ACHN (cell line): ENCODE results near the gene NUP54.

Experiments
- DNase-seq: peaks from one replicate; pipeline ENCODE4 v3.0.0-alpha.2; 2015
- in situ Hi-C: cut with HindIII; loops from 2 replicates; pipeline ENCODE4 v1.10.0; 2017; ENCODE audit warnings: low sequenced_read_pairs, low pct_ligation_motif_present, low pct_unique_long_range_greater_than_20kb

Gene NUP54

GRCh38 chr4:76155979-76156378, 7.8 kb upstream of the NUP54 start:
- in situ Hi-C loops, result no loop called here
- no peak for DNase-seq

- no peak for DNase-seq
- in situ Hi-C loops, result no loop called here
Measured at GRCh38 chr4:76153356-76153755, 5.2 kb upstream of the NUP54 start.

GRCh38 chr4:76147454-76148141, 599 bp downstream of the NUP54 start:
- DNase-seq, result peak; percentile 87
- in situ Hi-C loops, result no loop called here

GRCh38 chr4:76144546-76144945, 3.7 kb downstream of the NUP54 start:
- DNase-seq, result no peak
- in situ Hi-C loops, result no loop called here

- in situ Hi-C loops, result no loop called here
- no peak for DNase-seq
Measured at GRCh38 chr4:76141241-76141640, 7.0 kb downstream of the NUP54 start.

- in situ Hi-C loops, result no loop called here
- DNase-seq, result no peak
Measured at GRCh38 chr4:76127754-76128153, 20.4 kb downstream of the NUP54 start.

- in situ Hi-C loops, result no loop called here
Measured at GRCh38 chr4:76125816-76126215, 22.4 kb downstream of the NUP54 start.

GRCh38 chr4:76120199-76120598, 28.0 kb downstream of the NUP54 start:
- in situ Hi-C loops, result no loop called here
- DNase-seq, result no peak

More at GRCh38 chr4:76125816-76126215, 22.4 kb downstream of the NUP54 start:
- DNase-seq, result no peak

- no peak for DNase-seq
- in situ Hi-C loops, result no loop called here
Measured at GRCh38 chr4:76117536-76117935, 30.7 kb downstream of the NUP54 start.

GRCh38 chr4:76116821-76117220, 31.4 kb downstream of the NUP54 start:
- in situ Hi-C loops, result no loop called here
- DNase-seq, result no peak

GRCh38 chr4:76108467-76109181, 39.6 kb downstream of the NUP54 start:
- in situ Hi-C loops, result no loop called here
- peak; percentile 41 for DNase-seq

- in situ Hi-C loops, result no loop called here
- DNase-seq, result no peak
Measured at GRCh38 chr4:76106442-76106841, 41.8 kb downstream of the NUP54 start.

GRCh38 chr4:76105652-76106051, 42.5 kb downstream of the NUP54 start:
- DNase-seq, result no peak
- in situ Hi-C loops, result no loop called here

- in situ Hi-C loops, result no loop called here
- DNase-seq, result no peak
Measured at GRCh38 chr4:76096076-76096475, 52.1 kb downstream of the NUP54 start.

GRCh38 chr4:76095568-76095967, 52.6 kb downstream of the NUP54 start:
- no peak for DNase-seq
- in situ Hi-C loops, result no loop called here

GRCh38 chr4:76091052-76091451, 57.1 kb downstream of the NUP54 start:
- in situ Hi-C loops, result no loop called here

GRCh38 chr4:76090241-76090691, 57.9 kb downstream of the NUP54 start:
- no peak for DNase-seq

More at GRCh38 chr4:76091052-76091451, 57.1 kb downstream of the NUP54 start:
- DNase-seq, result no peak

GRCh38 chr4:76088719-76089118, 59.5 kb downstream of the NUP54 start:
- no peak for DNase-seq
- in situ Hi-C loops, result no loop called here

More at GRCh38 chr4:76090241-76090691, 57.9 kb downstream of the NUP54 start:
- in situ Hi-C loops, result no loop called here

- in situ Hi-C loops, result no loop called here
- peak; percentile 62 for DNase-seq
Measured at GRCh38 chr4:76087007-76087769, 61.0 kb downstream of the NUP54 start.
